ENCODE data around the gene GASK1A.

Gene GASK1A

GRCh38 chr3:43019006-43019809 lies 40.1 kb downstream of the GASK1A start:
- peaks cover 45% of the 10 kb centered on the region for H3K4me1 Mint-ChIP-seq
- ATAC-seq (replicated peaks; ENCODE audit: extremely low read depth, poor library complexity, severe bottlenecking) = no peak
- H3K36me3 Mint-ChIP-seq (ENCODE audit: insufficient read depth) = peaks cover 5% of the 10 kb centered on the region
- H3K4me3 Mint-ChIP-seq = no peak overlapping the region
- DNase-seq (ENCODE audit: low spot score in 2 of 2) = no peak
- H3K9me3 Mint-ChIP-seq = no peaks in the 10 kb centered on the region
- H3K27ac Mint-ChIP-seq (ENCODE audit: low read depth) = no peak overlapping the region
- H3K27me3 Mint-ChIP-seq = no peaks in the 10 kb centered on the region

- peaks cover 5% of the 10 kb centered on the region for H3K36me3 Mint-ChIP-seq (ENCODE audit: insufficient read depth)
- peaks cover 51% of the 10 kb centered on the region for H3K4me1 Mint-ChIP-seq
- ATAC-seq (replicated peaks; ENCODE audit: extremely low read depth, poor library complexity, severe bottlenecking) (no peak), DNase-seq (ENCODE audit: low spot score in 2 of 2) (no peak)
- H3K9me3 Mint-ChIP-seq = no peaks in the 10 kb centered on the region
- no peak overlapping the region for H3K4me3 Mint-ChIP-seq
- H3K27me3 Mint-ChIP-seq = no peaks in the 10 kb centered on the region
- no peak overlapping the region for H3K27ac Mint-ChIP-seq (ENCODE audit: low read depth)
Measured at GRCh38 chr3:43019826-43020225, 40.7 kb downstream of the GASK1A start.

- H3K4me3 Mint-ChIP-seq = peak overlapping the region; percentile 33
- H3K36me3 Mint-ChIP-seq (ENCODE audit: insufficient read depth) = peaks cover 8% of the 10 kb centered on the region
- H3K4me1 Mint-ChIP-seq = peaks cover 65% of the 10 kb centered on the region
- no peaks in the 10 kb centered on the region for H3K27me3 Mint-ChIP-seq
- DNase-seq (ENCODE audit: low spot score in 2 of 2) (no peak), ATAC-seq (replicated peaks; ENCODE audit: extremely low read depth, poor library complexity, severe bottlenecking) (no peak)
- no peaks in the 10 kb centered on the region for H3K9me3 Mint-ChIP-seq
- H3K27ac Mint-ChIP-seq (ENCODE audit: low read depth) = peak overlapping the region; percentile 27
Measured at GRCh38 chr3:43021186-43021585, 42.1 kb downstream of the GASK1A start.

GRCh38 chr3:43022121-43022520 lies 43.0 kb downstream of the GASK1A start:
- Mint-ChIP-seq H3K36me3 (ENCODE audit: insufficient read depth) (peaks cover 8% of the 10 kb centered on the region), H3K4me1 (peaks cover 68% of the 10 kb centered on the region), H3K27me3 (no peaks in the 10 kb centered on the region), H3K9me3 (no peaks in the 10 kb centered on the region), H3K4me3 (no peak overlapping the region), H3K27ac (ENCODE audit: low read depth) (peak overlapping the region; percentile 81)
- ATAC-seq (replicated peaks; ENCODE audit: extremely low read depth, poor library complexity, severe bottlenecking) (no peak), DNase-seq (ENCODE audit: low spot score in 2 of 2) (no peak)

GRCh38 chr3:43023066-43023465 lies 44.0 kb downstream of the GASK1A start:
- peaks cover 8% of the 10 kb centered on the region for H3K36me3 Mint-ChIP-seq (ENCODE audit: insufficient read depth)
- H3K4me3 Mint-ChIP-seq = peak overlapping the region; percentile 68
- peaks cover 68% of the 10 kb centered on the region for H3K4me1 Mint-ChIP-seq
- H3K27me3 Mint-ChIP-seq = no peaks in the 10 kb centered on the region
- no peak for DNase-seq (ENCODE audit: low spot score in 2 of 2)
- ATAC-seq (replicated peaks; ENCODE audit: extremely low read depth, poor library complexity, severe bottlenecking) = no peak
- no peaks in the 10 kb centered on the region for H3K9me3 Mint-ChIP-seq
- peak overlapping the region; percentile 81 for H3K27ac Mint-ChIP-seq (ENCODE audit: low read depth)

- peak; percentile 17 for ATAC-seq (replicated peaks; ENCODE audit: extremely low read depth, poor library complexity, severe bottlenecking)
- H3K27ac Mint-ChIP-seq (ENCODE audit: low read depth) = peak overlapping the region; percentile 81
- H3K4me3 Mint-ChIP-seq = peak overlapping the region; percentile 68
Measured at GRCh38 chr3:43023746-43024145, 44.6 kb downstream of the GASK1A start.

GRCh38 chr3:43024181-43024885 lies 45.2 kb downstream of the GASK1A start:
- H3K4me3 Mint-ChIP-seq = peak overlapping the region; percentile 68
- H3K27me3 Mint-ChIP-seq = no peaks in the 10 kb centered on the region
- no peaks in the 10 kb centered on the region for H3K9me3 Mint-ChIP-seq
- DNase-seq (ENCODE audit: low spot score in 2 of 2) (peak in 1 of 2 donors; percentile 56), ATAC-seq (replicated peaks; ENCODE audit: extremely low read depth, poor library complexity, severe bottlenecking) (peak; percentile 91)
- peaks cover 8% of the 10 kb centered on the region for H3K36me3 Mint-ChIP-seq (ENCODE audit: insufficient read depth)
- H3K27ac Mint-ChIP-seq (ENCODE audit: low read depth) = peak overlapping the region; percentile 81
- peaks cover 70% of the 10 kb centered on the region for H3K4me1 Mint-ChIP-seq

More at GRCh38 chr3:43023746-43024145, 44.6 kb downstream of the GASK1A start:
- Mint-ChIP-seq H3K4me1 (peaks cover 68% of the 10 kb centered on the region), H3K27me3 (no peaks in the 10 kb centered on the region), H3K36me3 (ENCODE audit: insufficient read depth) (peaks cover 8% of the 10 kb centered on the region), H3K9me3 (no peaks in the 10 kb centered on the region)
- no peak for DNase-seq (ENCODE audit: low spot score in 2 of 2)

- H3K9me3 Mint-ChIP-seq = no peaks in the 10 kb centered on the region
- no peaks in the 10 kb centered on the region for H3K27me3 Mint-ChIP-seq
- peak overlapping the region; percentile 68 for H3K4me3 Mint-ChIP-seq
- peaks cover 3% of the 10 kb centered on the region for H3K36me3 Mint-ChIP-seq (ENCODE audit: insufficient read depth)
- DNase-seq (ENCODE audit: low spot score in 2 of 2) = no peak
- ATAC-seq (replicated peaks; ENCODE audit: extremely low read depth, poor library complexity, severe bottlenecking) = no peak
- H3K4me1 Mint-ChIP-seq = peaks cover 67% of the 10 kb centered on the region
- peak overlapping the region; percentile 81 for H3K27ac Mint-ChIP-seq (ENCODE audit: low read depth)
Measured at GRCh38 chr3:43025423-43025822, 46.3 kb downstream of the GASK1A start.

- Mint-ChIP-seq H3K27ac (ENCODE audit: low read depth) (no peak overlapping the region), H3K4me1 (peaks cover 43% of the 10 kb centered on the region), H3K4me3 (no peak overlapping the region), H3K9me3 (no peaks in the 10 kb centered on the region), H3K27me3 (no peaks in the 10 kb centered on the region), H3K36me3 (ENCODE audit: insufficient read depth) (peaks cover 3% of the 10 kb centered on the region)
- ATAC-seq (replicated peaks; ENCODE audit: extremely low read depth, poor library complexity, severe bottlenecking) (no peak), DNase-seq (ENCODE audit: low spot score in 2 of 2) (no peak)
Measured at GRCh38 chr3:43028001-43028400, 48.9 kb downstream of the GASK1A start.

GRCh38 chr3:43028678-43029490 lies 49.8 kb downstream of the GASK1A start:
- H3K36me3 Mint-ChIP-seq (ENCODE audit: insufficient read depth) = peaks cover 3% of the 10 kb centered on the region
- DNase-seq (ENCODE audit: low spot score in 2 of 2) = no peak
- H3K4me1 Mint-ChIP-seq = peaks cover 36% of the 10 kb centered on the region
- no peaks in the 10 kb centered on the region for H3K9me3 Mint-ChIP-seq
- H3K27ac Mint-ChIP-seq (ENCODE audit: low read depth) = no peak overlapping the region
- H3K4me3 Mint-ChIP-seq = no peak overlapping the region
- no peak for ATAC-seq (replicated peaks; ENCODE audit: extremely low read depth, poor library complexity, severe bottlenecking)
- no peaks in the 10 kb centered on the region for H3K27me3 Mint-ChIP-seq

- H3K4me1 Mint-ChIP-seq = peaks cover 32% of the 10 kb centered on the region
- no peak for DNase-seq (ENCODE audit: low spot score in 2 of 2)
- H3K9me3 Mint-ChIP-seq = no peaks in the 10 kb centered on the region
- no peak overlapping the region for H3K4me3 Mint-ChIP-seq
- no peak overlapping the region for H3K27ac Mint-ChIP-seq (ENCODE audit: low read depth)
- ATAC-seq (replicated peaks; ENCODE audit: extremely low read depth, poor library complexity, severe bottlenecking) = no peak
- H3K36me3 Mint-ChIP-seq (ENCODE audit: insufficient read depth) = peaks cover 3% of the 10 kb centered on the region
- H3K27me3 Mint-ChIP-seq = no peaks in the 10 kb centered on the region
Measured at GRCh38 chr3:43030162-43030935, 51.2 kb downstream of the GASK1A start.

- no peaks in the 10 kb centered on the region for H3K36me3 Mint-ChIP-seq (ENCODE audit: insufficient read depth)
- peaks cover 25% of the 10 kb centered on the region for H3K4me1 Mint-ChIP-seq
- ATAC-seq (replicated peaks; ENCODE audit: extremely low read depth, poor library complexity, severe bottlenecking) (no peak), DNase-seq (ENCODE audit: low spot score in 2 of 2) (no peak)
- H3K27ac Mint-ChIP-seq (ENCODE audit: low read depth) = no peak overlapping the region
- H3K9me3 Mint-ChIP-seq = no peaks in the 10 kb centered on the region
- no peak overlapping the region for H3K4me3 Mint-ChIP-seq
- no peaks in the 10 kb centered on the region for H3K27me3 Mint-ChIP-seq
Measured at GRCh38 chr3:43031485-43031884, 52.4 kb downstream of the GASK1A start.

All from central memory CD8-positive, alpha-beta T cell (primary cell).